ENCODE measurements around the gene POLR2L.
A peak's percentile ranks its signal among the peaks of the same experiment; 100 is the strongest.

POLR2L gene

DNA sequence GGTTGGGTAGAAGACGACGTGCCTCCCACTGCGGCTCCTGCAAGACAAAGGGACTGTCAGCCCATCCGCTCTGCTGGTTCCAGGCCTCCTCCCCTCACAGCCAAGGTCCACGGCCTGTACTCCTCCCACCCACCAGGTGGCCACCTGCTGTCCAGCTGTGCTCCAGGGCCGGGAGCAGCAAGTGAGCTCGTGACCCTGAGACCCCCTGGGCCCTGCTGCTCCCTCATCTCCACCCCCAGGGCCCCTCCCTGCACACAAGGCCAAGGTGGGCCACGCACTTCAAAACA, 27.7 kb upstream of the POLR2L start:
- in situ Hi-C loops (cut with HindIII; ENCODE audit: low sequenced_read_pairs), result no loop called here
- TF ChIP-seq, protein P1, sequence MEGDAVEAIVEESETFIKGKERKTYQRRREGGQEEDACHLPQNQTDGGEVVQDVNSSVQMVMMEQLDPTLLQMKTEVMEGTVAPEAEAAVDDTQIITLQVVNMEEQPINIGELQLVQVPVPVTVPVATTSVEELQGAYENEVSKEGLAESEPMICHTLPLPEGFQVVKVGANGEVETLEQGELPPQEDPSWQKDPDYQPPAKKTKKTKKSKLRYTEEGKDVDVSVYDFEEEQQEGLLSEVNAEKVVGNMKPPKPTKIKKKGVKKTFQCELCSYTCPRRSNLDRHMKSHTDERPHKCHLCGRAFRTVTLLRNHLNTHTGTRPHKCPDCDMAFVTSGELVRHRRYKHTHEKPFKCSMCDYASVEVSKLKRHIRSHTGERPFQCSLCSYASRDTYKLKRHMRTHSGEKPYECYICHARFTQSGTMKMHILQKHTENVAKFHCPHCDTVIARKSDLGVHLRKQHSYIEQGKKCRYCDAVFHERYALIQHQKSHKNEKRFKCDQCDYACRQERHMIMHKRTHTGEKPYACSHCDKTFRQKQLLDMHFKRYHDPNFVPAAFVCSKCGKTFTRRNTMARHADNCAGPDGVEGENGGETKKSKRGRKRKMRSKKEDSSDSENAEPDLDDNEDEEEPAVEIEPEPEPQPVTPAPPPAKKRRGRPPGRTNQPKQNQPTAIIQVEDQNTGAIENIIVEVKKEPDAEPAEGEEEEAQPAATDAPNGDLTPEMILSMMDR (IDR thresholded peaks at IDR 0.05; ENCODE audit: low read depth, low read length), result peak; percentile 34
- DNase-seq (ENCODE audit: low read depth, low spot score), result no peak
- no peak overlapping the region for H3K4me3 ChIP-seq (ENCODE audit: low read depth, low read length)

DNA sequence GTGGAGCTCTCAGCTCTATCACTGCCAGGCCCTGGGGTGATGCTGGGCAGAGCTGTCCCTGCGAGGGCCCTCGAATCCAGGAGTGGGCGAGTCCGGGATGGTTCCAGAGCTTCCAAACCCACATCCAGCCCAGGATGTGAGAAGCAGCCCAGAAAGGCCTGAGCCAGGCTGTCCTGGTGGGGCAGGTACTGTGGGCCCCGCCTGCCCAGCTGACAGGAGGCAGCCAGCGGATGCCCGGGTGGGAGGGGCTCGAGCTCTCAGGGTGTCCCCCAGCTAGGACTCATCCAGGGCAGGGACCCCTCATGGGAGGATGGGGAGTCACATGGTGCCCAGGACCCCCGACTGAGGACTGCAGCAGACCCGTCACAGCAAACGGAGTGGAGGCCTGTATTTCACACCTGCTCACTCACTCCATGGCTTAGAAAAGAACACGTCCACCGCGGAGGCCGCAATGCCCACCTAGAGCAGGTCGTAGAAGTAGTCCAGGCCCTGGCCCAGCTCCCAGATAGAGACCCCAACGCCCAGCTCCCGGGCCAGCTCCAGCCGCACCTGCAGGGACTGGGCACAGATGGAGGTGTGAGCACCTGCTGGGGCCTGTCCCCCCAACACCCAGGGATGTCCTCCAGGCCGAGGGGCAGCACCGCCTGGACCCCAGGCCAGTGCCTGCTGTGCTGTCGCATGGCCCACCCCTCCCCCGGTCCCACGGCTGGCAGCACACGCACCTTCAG, 27.2 kb upstream of the POLR2L start:
- no peak overlapping the region for H3K4me3 ChIP-seq (ENCODE audit: low read depth, low read length)
- no peak for DNase-seq (ENCODE audit: low read depth, low spot score)
- TF ChIP-seq, protein P1 (IDR thresholded peaks at IDR 0.05; ENCODE audit: low read depth, low read length), result no peak
- in situ Hi-C loops (cut with HindIII; ENCODE audit: low sequenced_read_pairs), result no loop called here

GRCh38 chr11:868802-869201, 26.5 kb upstream of the POLR2L start:
- H3K4me3 ChIP-seq (ENCODE audit: low read depth, low read length), result no peak overlapping the region
- no peak for DNase-seq (ENCODE audit: low read depth, low spot score)
- TF ChIP-seq, protein P1 (IDR thresholded peaks at IDR 0.05; ENCODE audit: low read depth, low read length), result no peak
- in situ Hi-C loops (cut with HindIII; ENCODE audit: low sequenced_read_pairs), result no loop called here

- no peak overlapping the region for H3K4me3 ChIP-seq (ENCODE audit: low read depth, low read length)
- in situ Hi-C loops (cut with HindIII; ENCODE audit: low sequenced_read_pairs), result no loop called here
- no peak for DNase-seq (ENCODE audit: low read depth, low spot score)
- TF ChIP-seq, protein P1 (IDR thresholded peaks at IDR 0.05; ENCODE audit: low read depth, low read length), result no peak
These were observed 26.1 kb upstream of the POLR2L start for GRCh38 chr11:868394-868793.

- in situ Hi-C loops (cut with HindIII; ENCODE audit: low sequenced_read_pairs), result no loop called here
- TF ChIP-seq, protein P1 (IDR thresholded peaks at IDR 0.05; ENCODE audit: low read depth, low read length), result no peak
- no peak for DNase-seq (ENCODE audit: low read depth, low spot score)
- H3K4me3 ChIP-seq (ENCODE audit: low read depth, low read length), result no peak overlapping the region
These were observed 25.6 kb upstream of the POLR2L start for GRCh38 chr11:867856-868358.

DNA sequence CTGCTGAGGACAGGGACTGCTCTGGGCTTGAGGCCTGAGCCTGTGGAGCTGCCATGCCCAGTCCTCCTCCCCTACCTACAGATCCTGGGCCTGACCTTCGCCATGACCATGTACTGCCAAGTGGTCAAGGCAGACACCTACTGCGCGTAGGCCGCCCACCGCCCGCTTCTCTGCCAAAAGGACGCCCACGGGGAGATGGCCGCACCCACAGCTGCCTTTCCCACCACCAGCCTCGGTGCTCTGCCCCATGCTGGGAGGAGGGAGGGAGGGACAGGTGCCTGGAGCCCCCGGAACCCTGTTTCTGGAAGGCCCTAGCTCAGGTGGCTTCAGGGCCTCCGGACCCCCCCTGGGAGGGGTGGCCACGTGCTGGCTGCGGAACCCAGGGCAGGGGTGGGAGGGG, 24.2 kb upstream of the POLR2L start:
- TF ChIP-seq, protein P1 (IDR thresholded peaks at IDR 0.05; ENCODE audit: low read depth, low read length), result no peak
- no peak for DNase-seq (ENCODE audit: low read depth, low spot score)
- no peak overlapping the region for H3K4me3 ChIP-seq (ENCODE audit: low read depth, low read length)
- in situ Hi-C loops (cut with HindIII; ENCODE audit: low sequenced_read_pairs), result no loop called here

All from astrocyte of the spinal cord (primary cell).